Hepatic stellate cell (primary cell): ENCODE results near the gene PIH1D1.

ENCODE experiments used
- DNase-seq: peaks from one replicate; pipeline ENCODE4 v3.0.0; 2011; ENCODE audit warnings: low spot score

Gene PIH1D1

GRCh38 chr19:49451430-49452181, at the start of gene PIH1D1:
Gene PIH1D1, minus strand, starts transcription at chr19:49451814. Its CDS starts 240 bp downstream, at chr19:49451574.
- peak; percentile 96 for DNase-seq

- no peak for DNase-seq
These were observed 47.5 kb upstream of the PIH1D1 start for GRCh38 chr19:49499030-49499670.

- DNase-seq: no peak
These were observed 46.9 kb upstream of the PIH1D1 start for GRCh38 chr19:49498475-49498874.

GRCh38 chr19:49497789-49498103, 46.1 kb upstream of the PIH1D1 start:
- no peak for DNase-seq

- DNase-seq: peak; percentile 71
These were observed 45.6 kb upstream of the PIH1D1 start for GRCh38 chr19:49497047-49497788.

- DNase-seq: no peak
These were observed 45.0 kb upstream of the PIH1D1 start for GRCh38 chr19:49496574-49497008.

- no peak for DNase-seq
These were observed 41.2 kb upstream of the PIH1D1 start for GRCh38 chr19:49492573-49493405.

GRCh38 chr19:49491804-49492572, 40.4 kb upstream of the PIH1D1 start:
- DNase-seq: no peak

GRCh38 chr19:49491030-49491803, 39.6 kb upstream of the PIH1D1 start:
- DNase-seq: no peak

- DNase-seq: no peak
These were observed 38.8 kb upstream of the PIH1D1 start for GRCh38 chr19:49490287-49491029.

GRCh38 chr19:49489601-49490167, 38.1 kb upstream of the PIH1D1 start:
- DNase-seq: no peak

GRCh38 chr19:49488863-49489537, 37.4 kb upstream of the PIH1D1 start:
- DNase-seq: no peak

GRCh38 chr19:49488046-49488862, 36.6 kb upstream of the PIH1D1 start:
- no peak for DNase-seq

GRCh38 chr19:49487277-49488045, 35.8 kb upstream of the PIH1D1 start, which contains the start of gene RPL13A:
Gene RPL13A, plus strand, starts transcription at chr19:49487608. Its CDS starts 22 bp downstream, at chr19:49487630.
- DNase-seq: peak; percentile 98

- DNase-seq: no peak
These were observed 35.2 kb upstream of the PIH1D1 start for GRCh38 chr19:49486710-49487276.

GRCh38 chr19:49486232-49486631, 34.6 kb upstream of the PIH1D1 start:
- DNase-seq: no peak
